ENCODE measurements around the gene KLHL40.

GRCh38 chr3:42689421-42690014, 4.2 kb downstream of the KLHL40 start:
- TF ChIP-seq, protein P1, sequence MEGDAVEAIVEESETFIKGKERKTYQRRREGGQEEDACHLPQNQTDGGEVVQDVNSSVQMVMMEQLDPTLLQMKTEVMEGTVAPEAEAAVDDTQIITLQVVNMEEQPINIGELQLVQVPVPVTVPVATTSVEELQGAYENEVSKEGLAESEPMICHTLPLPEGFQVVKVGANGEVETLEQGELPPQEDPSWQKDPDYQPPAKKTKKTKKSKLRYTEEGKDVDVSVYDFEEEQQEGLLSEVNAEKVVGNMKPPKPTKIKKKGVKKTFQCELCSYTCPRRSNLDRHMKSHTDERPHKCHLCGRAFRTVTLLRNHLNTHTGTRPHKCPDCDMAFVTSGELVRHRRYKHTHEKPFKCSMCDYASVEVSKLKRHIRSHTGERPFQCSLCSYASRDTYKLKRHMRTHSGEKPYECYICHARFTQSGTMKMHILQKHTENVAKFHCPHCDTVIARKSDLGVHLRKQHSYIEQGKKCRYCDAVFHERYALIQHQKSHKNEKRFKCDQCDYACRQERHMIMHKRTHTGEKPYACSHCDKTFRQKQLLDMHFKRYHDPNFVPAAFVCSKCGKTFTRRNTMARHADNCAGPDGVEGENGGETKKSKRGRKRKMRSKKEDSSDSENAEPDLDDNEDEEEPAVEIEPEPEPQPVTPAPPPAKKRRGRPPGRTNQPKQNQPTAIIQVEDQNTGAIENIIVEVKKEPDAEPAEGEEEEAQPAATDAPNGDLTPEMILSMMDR (IDR thresholded peaks at IDR 0.05), result no peak
- TF ChIP-seq POLR2A (IDR thresholded peaks at IDR 0.05), result no peak

Data from thyroid gland (tissue), 4 donors.